Erythroblast (primary cell): Measurements from ENCODE around the gene SLCO4C1.

Source experiments
- DNase-seq, 2 experiments: peaks; one replicate each; lab custom pipeline; 2025; lab: John Stamatoyannopoulos, UW
- GATA1 ChIP-seq: IDR thresholded peaks from 2 replicates; pipeline ENCODE4 v1.6.1; 2011; ENCODE audit warnings: low read depth, mild to moderate bottlenecking, control low read depth, low read length, moderate library complexity
- POLR2A ChIP-seq: IDR thresholded peaks from 2 replicates; pipeline ENCODE4 v1.6.1; 2011; ENCODE audit warnings: mild to moderate bottlenecking, low read length

SLCO4C1 gene

GRCh38 chr5:102289251-102289899 is 6.7 kb downstream of the SLCO4C1 start:
- TF ChIP-seq GATA1: no peak
- no peak for TF ChIP-seq POLR2A
- DNase-seq: no peak

DNA sequence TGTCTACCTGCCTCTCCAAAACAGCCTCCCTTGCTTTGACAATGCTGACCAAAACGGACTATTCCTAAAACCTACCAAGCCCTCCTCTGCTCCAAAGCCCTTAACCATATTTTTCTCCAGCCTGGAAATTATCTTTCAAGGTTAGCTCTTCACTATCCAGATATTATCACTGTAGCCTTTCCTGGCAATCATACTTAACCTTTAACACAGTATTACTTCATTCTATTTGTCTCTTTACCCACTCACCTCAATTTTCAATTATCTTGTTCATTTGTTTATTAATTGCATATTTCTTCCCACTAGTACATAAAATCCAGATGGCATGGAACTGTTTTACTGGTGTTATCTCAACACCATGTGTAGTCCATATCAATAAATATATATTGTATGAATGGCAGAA is 7.5 kb downstream of the SLCO4C1 start:
- DNase-seq: no peak
- no peak for TF ChIP-seq GATA1
- TF ChIP-seq POLR2A: no peak

DNA sequence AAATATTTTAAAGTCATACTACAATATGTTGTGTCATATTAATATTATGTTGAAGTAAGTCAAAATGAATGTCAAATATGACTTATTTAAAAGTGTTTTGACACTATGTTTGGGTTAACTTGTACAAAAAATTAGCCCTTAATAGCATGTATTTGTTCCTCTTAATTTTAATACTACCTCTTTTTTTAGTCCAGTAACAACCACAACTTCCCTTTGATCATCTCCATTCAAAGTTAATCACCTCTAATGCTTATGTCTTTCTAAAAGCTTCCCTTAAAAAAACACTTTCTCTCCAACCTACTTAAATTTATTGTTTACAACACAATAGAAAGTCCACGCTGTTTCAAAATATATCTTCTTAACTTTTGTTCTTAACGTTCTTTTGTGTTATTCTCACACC is 9.6 kb downstream of the SLCO4C1 start:
- DNase-seq: no peak
- TF ChIP-seq POLR2A (no peak), GATA1 (no peak)

GRCh38 chr5:102283102-102283797 is 12.8 kb downstream of the SLCO4C1 start:
- no peak for DNase-seq
- TF ChIP-seq GATA1 (no peak), POLR2A (no peak)

- no peak for DNase-seq
- no peak for TF ChIP-seq GATA1
These were observed 16.4 kb downstream of the SLCO4C1 start for GRCh38 chr5:102279711-102280110.

DNA sequence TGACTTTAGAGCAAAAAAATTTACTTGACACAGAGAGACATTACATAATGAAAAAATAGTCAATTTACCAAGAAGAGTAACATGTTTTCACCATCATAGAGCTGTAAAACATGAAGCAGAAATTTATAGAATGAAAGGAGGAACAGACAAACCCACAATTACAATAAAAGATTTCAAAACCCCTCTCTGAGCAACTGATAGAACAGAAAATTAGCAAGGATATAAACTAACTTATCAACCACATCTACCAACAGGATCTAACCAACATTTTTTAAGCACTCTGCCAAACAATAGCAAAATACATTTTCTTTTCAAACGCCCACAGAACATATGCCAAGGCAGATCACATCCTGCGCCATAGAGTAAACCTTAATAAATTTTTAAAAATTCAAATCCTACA is 17.9 kb downstream of the SLCO4C1 start:
- DNase-seq: no peak
- no peak for TF ChIP-seq POLR2A
- TF ChIP-seq GATA1: no peak

- TF ChIP-seq GATA1 (no peak), POLR2A (no peak)
- DNase-seq: no peak
These were observed 18.9 kb downstream of the SLCO4C1 start for GRCh38 chr5:102277144-102277543.

DNA sequence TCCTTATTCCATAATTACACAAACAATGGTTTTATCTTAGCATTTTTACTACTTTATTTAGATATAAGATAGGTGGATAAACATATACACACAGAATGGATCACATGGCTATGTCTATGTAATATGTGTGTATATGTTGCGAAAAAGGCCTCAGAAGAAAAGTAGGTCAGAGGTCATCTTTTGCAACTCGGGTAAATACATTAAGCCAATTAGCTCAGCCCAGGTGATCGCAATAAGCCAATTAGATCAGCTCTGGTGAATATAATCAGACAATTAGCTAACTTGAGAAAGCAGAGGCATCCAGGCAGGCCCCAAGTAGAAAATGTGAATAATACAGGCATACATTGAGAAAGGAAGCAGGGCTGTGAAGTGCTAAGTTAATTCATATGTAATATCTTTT is 24.3 kb downstream of the SLCO4C1 start:
- no peak for DNase-seq
- TF ChIP-seq GATA1 (no peak), POLR2A (no peak)

GRCh38 chr5:102270036-102270435 is 26.0 kb downstream of the SLCO4C1 start:
- TF ChIP-seq POLR2A: no peak
- DNase-seq: no peak

DNA sequence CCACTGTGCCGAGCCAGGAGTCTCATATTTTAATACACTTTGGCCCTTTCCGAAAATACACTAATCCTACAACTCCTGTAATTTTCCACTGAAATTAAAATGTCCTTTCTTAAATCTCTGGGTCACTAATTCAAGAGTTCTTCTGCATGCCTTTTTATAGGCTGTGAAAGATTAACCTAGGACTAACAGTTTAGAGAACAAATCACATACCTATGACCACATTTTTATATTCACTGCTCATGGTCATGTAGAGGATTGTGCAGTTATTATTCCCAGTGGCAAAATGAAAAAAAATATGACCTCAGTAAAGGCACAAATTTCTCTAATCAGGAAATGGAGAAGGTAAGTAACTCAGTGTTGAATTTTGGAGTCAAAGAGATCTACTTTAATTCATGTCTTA is 33.4 kb downstream of the SLCO4C1 start:
- TF ChIP-seq GATA1 (no peak), POLR2A (no peak)
- no peak for DNase-seq

DNA sequence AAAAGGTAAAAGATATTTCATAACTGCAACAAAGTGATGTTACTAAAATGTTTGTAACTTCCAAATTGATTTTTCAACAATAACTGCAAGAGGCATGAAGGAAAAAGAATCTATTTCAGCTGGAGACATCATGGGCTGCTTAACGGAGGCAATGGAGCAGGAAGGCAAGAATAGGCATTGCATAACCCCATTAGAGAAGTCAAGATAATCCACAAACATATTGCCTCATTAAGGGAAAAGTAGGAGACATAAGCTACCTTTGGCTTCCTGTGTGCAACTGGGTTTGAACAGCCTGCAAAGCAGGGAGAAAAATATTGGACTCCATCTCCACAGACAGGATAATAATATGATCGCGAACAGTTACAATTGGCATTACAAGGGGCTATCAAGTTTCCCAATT is 46.7 kb downstream of the SLCO4C1 start:
- no peak for DNase-seq
- TF ChIP-seq POLR2A (no peak), GATA1 (no peak)

DNA sequence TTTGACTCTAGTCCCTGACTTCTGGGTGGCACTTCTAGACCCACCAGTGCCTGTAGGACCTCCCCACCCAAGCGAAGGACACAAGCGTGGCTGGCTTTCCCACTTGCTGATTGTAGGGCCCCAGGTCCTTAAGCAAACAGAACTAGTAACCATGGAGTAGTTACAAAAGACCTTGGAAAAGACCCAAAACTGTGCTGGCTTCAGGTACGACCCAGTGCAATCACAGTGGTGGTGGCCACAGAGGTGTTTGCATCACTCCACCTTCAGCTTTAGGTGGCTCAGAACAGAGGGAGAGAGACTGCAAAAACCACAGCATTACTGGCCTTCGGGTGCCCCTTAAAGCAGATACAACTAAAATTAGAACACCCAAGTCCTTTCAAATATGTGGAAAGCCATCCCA is 52.9 kb downstream of the SLCO4C1 start:
- TF ChIP-seq GATA1 (no peak), POLR2A (no peak)
- no peak for DNase-seq

DNA sequence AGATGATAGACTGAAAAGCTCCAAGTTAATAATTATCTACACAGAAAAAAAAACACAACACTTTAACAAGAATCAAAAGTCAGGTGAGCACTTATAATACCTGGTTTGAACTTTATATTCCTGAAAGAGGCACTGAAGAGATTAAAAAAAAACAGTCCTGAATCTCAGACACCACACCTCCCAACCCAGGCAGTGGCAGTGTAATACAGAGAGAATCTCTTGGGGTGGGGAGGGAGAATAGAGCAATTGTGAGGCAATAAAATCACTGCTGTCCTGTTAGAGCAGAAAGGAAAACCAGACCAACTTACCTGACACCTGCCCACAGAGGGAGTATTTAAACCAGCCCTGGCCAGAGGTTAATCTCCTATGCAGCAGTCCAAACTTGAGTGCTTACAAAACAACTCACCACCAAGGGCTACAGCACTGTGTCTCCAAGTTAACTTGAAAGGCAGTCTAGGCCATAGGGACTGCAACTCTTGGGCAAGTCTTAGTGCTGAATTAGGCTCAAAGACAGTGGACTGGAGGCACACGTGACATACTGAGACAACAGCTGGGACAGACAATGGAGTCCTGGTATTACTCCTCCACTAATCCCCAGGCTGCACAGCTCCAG is 54.2 kb downstream of the SLCO4C1 start:
- TF ChIP-seq POLR2A (no peak), GATA1 (no peak)
- DNase-seq: no peak

GRCh38 chr5:102231693-102232619 is 64.1 kb downstream of the SLCO4C1 start:
- DNase-seq: no peak
- no peak for TF ChIP-seq POLR2A
